GM23338 (cell line): ENCODE measurements around the gene PSMA5. TPM values are rescaled to one million over a fixed set of nuclear protein-coding genes. Genes with fewer than 3 reads are reported as not detected.

Experiments
- ATAC-seq: fragments of 200-7000 bp; cut with Tn5 transposase; 3 replicates; pipeline ENCODE4 v1.9.1; 2020
- DNase-seq: peaks from one replicate; pipeline ENCODE4 v3.0.0-alpha.2; 2015; ENCODE audit warnings: low spot score
- H2AFZ ChIP-seq: fragments of 200-600 bp; sonication (generic); 2 replicates; pipeline ENCODE4 v1.8.0; 2016; ENCODE audit warnings: antibody characterized with exemption, mild to moderate bottlenecking, moderate library complexity
- H3F3A ChIP-seq: fragments of 200-600 bp; sonication (generic); replicated peaks from 2 replicates; pipeline ENCODE4 v1.8.0; 2017; ENCODE audit warnings: antibody characterized with exemption, mixed run types, low read depth
- H3K27ac ChIP-seq: fragments of 200-600 bp; sonication (generic); 2 replicates; pipeline ENCODE4 v1.6.1; 2016; ENCODE audit warnings: low read depth
- H3K27me3 ChIP-seq: fragments of 200-600 bp; sonication (generic); 2 replicates; pipeline ENCODE4 v1.8.0; 2016; ENCODE audit warnings: mild to moderate bottlenecking, mixed run types, moderate library complexity; ENCODE audit not compliant: insufficient read depth
- H3K36me3 ChIP-seq: fragments of 200-600 bp; sonication (generic); 2 replicates; pipeline ENCODE4 v1.8.0; 2016; ENCODE audit warnings: mild to moderate bottlenecking; ENCODE audit not compliant: insufficient read depth
- H3K4me1 ChIP-seq: fragments of 200-600 bp; sonication (generic); 2 replicates; pipeline ENCODE4 v1.8.0; 2016; ENCODE audit warnings: mild to moderate bottlenecking, moderate library complexity; ENCODE audit not compliant: insufficient read depth
- H3K4me2 ChIP-seq: fragments of 200-600 bp; sonication (generic); 2 replicates; pipeline ENCODE4 v1.7.1; 2017; ENCODE audit warnings: mixed run types
- H3K4me3 ChIP-seq: fragments of 200-600 bp; sonication (generic); 2 replicates; pipeline ENCODE4 v1.6.1; 2016; ENCODE audit warnings: mixed run types
- H3K79me2 ChIP-seq: fragments of 200-600 bp; sonication (generic); replicated peaks from 2 replicates; pipeline ENCODE4 v1.8.0; 2017; ENCODE audit warnings: mild to moderate bottlenecking; ENCODE audit not compliant: insufficient read depth
- H3K9me2 ChIP-seq: fragments of 200-600 bp; sonication (generic); 2 replicates; pipeline ENCODE4 v1.8.0; 2017; ENCODE audit not compliant: insufficient read depth
- H4K20me1 ChIP-seq: fragments of 200-600 bp; sonication (generic); replicated peaks from 2 replicates; pipeline ENCODE4 v1.8.0; 2017; ENCODE audit warnings: mild to moderate bottlenecking; ENCODE audit not compliant: insufficient read depth
- H3K27ac Mint-ChIP-seq: 2 replicates; pipeline ENCODE4 v1.8.0; 2020; ENCODE audit warnings: inconsistent platforms, mild to moderate bottlenecking, moderate library complexity, mixed read lengths
- H3K27me3 Mint-ChIP-seq: 3 replicates; pipeline ENCODE4 v1.8.0; 2022; ENCODE audit warnings: low read depth, mild to moderate bottlenecking, moderate library complexity, mixed read lengths, inconsistent platforms; ENCODE audit not compliant: insufficient read depth, poor library complexity
- H3K36me3 Mint-ChIP-seq: 3 replicates; pipeline ENCODE4 v1.8.0; 2021; ENCODE audit warnings: low read depth, mild to moderate bottlenecking, inconsistent platforms, moderate library complexity, mixed read lengths
- H3K4me1 Mint-ChIP-seq: 3 replicates; pipeline ENCODE4 v1.8.0; 2020; ENCODE audit warnings: mild to moderate bottlenecking, inconsistent platforms, mixed read lengths
- H3K4me3 Mint-ChIP-seq: 3 replicates; pipeline ENCODE4 v1.8.0; 2021; ENCODE audit warnings: moderate library complexity, mild to moderate bottlenecking, inconsistent platforms, mixed read lengths
- H3K9me3 Mint-ChIP-seq: 3 replicates; pipeline ENCODE4 v1.8.0; 2020; ENCODE audit warnings: moderate library complexity, mild to moderate bottlenecking, inconsistent platforms, mixed read lengths
- CREB1 ChIP-seq: fragments of 250-450 bp; sonication (Bioruptor Pico); IDR thresholded peaks from 2 replicates; pipeline ENCODE4 v1.5.0; 2020; ENCODE audit warnings: low read depth, mild to moderate bottlenecking, moderate library complexity
- CTCF ChIP-seq, 2 experiments: fragments of 200-600 bp in 1 of 2; sonication (generic) in 1 of 2; conservative IDR thresholded peaks; 2 replicates each; pipeline versions ENCODE4 v1.5.1 to v1.6.1; 2016 to 2017; ENCODE audit warnings: antibody characterized with exemption in 2 of 2, low read depth in 2 of 2, mild to moderate bottlenecking in 2 of 2, moderate library complexity in 1 of 2
- ETS1 ChIP-seq: IDR thresholded peaks from 2 replicates; pipeline ENCODE4 v1.6.1; 2016; ENCODE audit warnings: antibody characterized with exemption
- EZH2 ChIP-seq: fragments of 200-600 bp; sonication (generic); IDR thresholded peaks from one replicate; pipeline ENCODE4 v1.8.0; 2017; ENCODE audit warnings: antibody characterized with exemption, mild to moderate bottlenecking, low read depth; ENCODE audit not compliant: unreplicated experiment
- EZH2phosphoT487 ChIP-seq: fragments of 200-600 bp; sonication (generic); IDR thresholded peaks from one replicate; pipeline ENCODE4 v1.8.1; 2018; ENCODE audit warnings: antibody characterized with exemption; ENCODE audit not compliant: unreplicated experiment
- JUNB ChIP-seq: IDR thresholded peaks from one replicate; pipeline ENCODE4 v1.6.1; 2016; ENCODE audit warnings: antibody characterized with exemption; ENCODE audit not compliant: unreplicated experiment
- NANOG ChIP-seq: IDR thresholded peaks from 2 replicates; pipeline ENCODE4 v1.6.1; 2016; ENCODE audit warnings: antibody characterized with exemption, borderline replicate concordance
- POLR2AphosphoS5 ChIP-seq: IDR thresholded peaks from 2 replicates; pipeline ENCODE4 v1.6.1; 2016; ENCODE audit warnings: antibody characterized with exemption, low read depth
- REST ChIP-seq: IDR thresholded peaks from one replicate; pipeline ENCODE4 v1.6.1; 2018; ENCODE audit warnings: antibody characterized with exemption; ENCODE audit not compliant: unreplicated experiment
- STAT1 ChIP-seq: IDR thresholded peaks from one replicate; pipeline ENCODE4 v1.6.1; 2016; ENCODE audit warnings: antibody characterized with exemption; ENCODE audit not compliant: unreplicated experiment
- ZNF114 ChIP-seq: fragments of 250-450 bp; sonication (Bioruptor Pico); IDR thresholded peaks from 2 replicates; pipeline ENCODE4 v1.5.0; 2020; ENCODE audit warnings: mild to moderate bottlenecking, moderate library complexity
- ZNF331 ChIP-seq: fragments of 250-450 bp; sonication (Bioruptor Pico); IDR thresholded peaks from 2 replicates; pipeline ENCODE4 v1.5.0; 2020; ENCODE audit warnings: low read depth, mild to moderate bottlenecking, moderate library complexity
- ZNF462 ChIP-seq: fragments of 250-450 bp; sonication (Bioruptor Pico); IDR thresholded peaks from 2 replicates; pipeline ENCODE4 v1.5.0; 2020; ENCODE audit warnings: mild to moderate bottlenecking, moderate library complexity
- polyA plus RNA-seq: library from polyadenylated mRNA; unstranded; fragments of >200 nt; fragmentation: Nextera tagmentation; extraction: Ambion mirVana; gene quantifications from 2 replicates; pipeline ENCODE4 v1.2.1, GENCODE V29; 2016
- total RNA-seq: library from RNA; depleted of rRNA; stranded (reverse); fragments of >200 nt; shearing (Covaris generic); gene quantifications from 2 replicates; pipeline ENCODE4 v1.2.3, GENCODE V29; 2014

PSMA5 gene
- total and polyA plus RNA-seq, 2 experiments from 2014 or later: 104 to 126 TPM

- Histone ChIP-seq H3K4me3 (no peak overlapping the region), H3K27ac (no peak overlapping the region)
- TF ChIP-seq CREB1 (CRISPR knock-in tag): no peak
- no peak for TF ChIP-seq NANOG
- TF ChIP-seq EZH2: no peak
- no peak for TF ChIP-seq ZNF114 (CRISPR knock-in tag)
- TF ChIP-seq ETS1: no peak
- no peak for TF ChIP-seq ZNF462 (CRISPR knock-in tag)
- TF ChIP-seq EZH2phosphoT487: no peak
- no peak for TF ChIP-seq CTCF (conservative IDR thresholded peaks at IDR 0.05; ENCODE audit: low read depth in 2 of 2)
- no peak for TF ChIP-seq STAT1
- TF ChIP-seq REST: no peak
- TF ChIP-seq JUNB: no peak
- TF ChIP-seq POLR2AphosphoS5: no peak
- no peak for TF ChIP-seq ZNF331 (CRISPR knock-in tag)
Observed at GRCh38 chr1:109391626-109392025, 34.6 kb downstream of the PSMA5 start.

More at GRCh38 chr1:109391626-109392025, 34.6 kb downstream of the PSMA5 start:
- H3K4me3 Mint-ChIP-seq: no peak overlapping the region
- H3K4me1 ChIP-seq: peaks cover 23% of the 10 kb centered on the region
- no peaks in the 10 kb centered on the region for H3K9me3 Mint-ChIP-seq
- no peaks in the 10 kb centered on the region for H3K36me3 ChIP-seq
- H3K27me3 Mint-ChIP-seq: peaks cover 3% of the 10 kb centered on the region
- no peaks in the 10 kb centered on the region for H3K36me3 Mint-ChIP-seq
- no peaks in the 10 kb centered on the region for H3F3A ChIP-seq
- no peak for DNase-seq
- peaks cover 98% of the 10 kb centered on the region for H3K79me2 ChIP-seq
- no peak overlapping the region for H2AFZ ChIP-seq
- no peaks in the 10 kb centered on the region for H3K9me2 ChIP-seq
- H3K4me1 Mint-ChIP-seq: peaks cover 40% of the 10 kb centered on the region
- no peak overlapping the region for H3K4me2 ChIP-seq
- H4K20me1 ChIP-seq: peaks cover 21% of the 10 kb centered on the region
- ATAC-seq: no peak
- H3K27ac Mint-ChIP-seq: 0 out of 2 replicates have a peak overlapping the region, but pooled peaks have one; percentile 1
- no peaks in the 10 kb centered on the region for H3K27me3 ChIP-seq
